Frontal cortex (tissue), 4 donors: ENCODE measurements around the gene PTGIR. TPM values are rescaled to one million over a fixed set of nuclear protein-coding genes. Genes with fewer than 3 reads are reported as not detected.

Experiments
- DNase-seq, 2 donors: peaks; one replicate each; pipeline ENCODE4 v3.0.0; 2012; ENCODE audit warnings: low spot score in 2 of 2
- FAIRE-seq: peaks from 2 replicates; lab custom pipeline; 2012; peaks lifted over from hg19 to GRCh38; lab: Jason Lieb, UNC
- total RNA-seq: library from RNA; depleted of rRNA; stranded (reverse); fragments of >200 nt; gene quantifications from one replicate; pipeline ENCODE4 v1.2.3, GENCODE V29; 2014
- donor health status: control.
- donor health status: control.
- donor health status: control.

Gene PTGIR
- total RNA-seq, 1 donor from 2014 or later: not detected

GRCh38 chr19:46618670-46619231 lies 6.1 kb downstream of the PTGIR start:
- no peak for FAIRE-seq

GRCh38 chr19:46617601-46618000 lies 7.3 kb downstream of the PTGIR start:
- FAIRE-seq: no peak
- DNase-seq: no peak

More at GRCh38 chr19:46618670-46619231, 6.1 kb downstream of the PTGIR start:
- no peak for DNase-seq

- DNase-seq (no peak), FAIRE-seq (no peak)
Observed at GRCh38 chr19:46616631-46617322, 8.1 kb downstream of the PTGIR start.

- FAIRE-seq (no peak), DNase-seq (no peak)
Observed at GRCh38 chr19:46615966-46616365, 8.9 kb downstream of the PTGIR start.

- FAIRE-seq (no peak), DNase-seq (peak; percentile 77 to 90)
Observed at GRCh38 chr19:46614114-46614722, 10.7 kb downstream of the PTGIR start.

GRCh38 chr19:46613525-46613924 lies 11.4 kb downstream of the PTGIR start:
- FAIRE-seq (no peak), DNase-seq (peak in 1 of 2 donors; percentile 1)

GRCh38 chr19:46611776-46612175 lies 13.1 kb downstream of the PTGIR start:
- FAIRE-seq (no peak), DNase-seq (peak in 1 of 2 donors; percentile 5)

GRCh38 chr19:46610851-46611770 lies 13.8 kb downstream of the PTGIR start:
- DNase-seq (peak; percentile 2 to 6), FAIRE-seq (no peak)

- DNase-seq (peak in 1 of 2 donors; percentile 0), FAIRE-seq (no peak)
Observed at GRCh38 chr19:46610413-46610775, 14.5 kb downstream of the PTGIR start.

GRCh38 chr19:46609511-46610412 lies 15.1 kb downstream of the PTGIR start:
- DNase-seq (peak; percentile 2 to 22), FAIRE-seq (no peak)

- FAIRE-seq (no peak), DNase-seq (peak in 1 of 2 donors; percentile 13)
Observed at GRCh38 chr19:46608581-46609345, 16.1 kb downstream of the PTGIR start.

GRCh38 chr19:46608178-46608577 lies 16.7 kb downstream of the PTGIR start:
- FAIRE-seq (no peak), DNase-seq (peak in 1 of 2 donors; percentile 6)

- DNase-seq (peak; percentile 36 to 39), FAIRE-seq (no peak)
Observed at GRCh38 chr19:46607448-46607841, 17.4 kb downstream of the PTGIR start.

GRCh38 chr19:46606681-46607447 lies 18.0 kb downstream of the PTGIR start:
- FAIRE-seq: no peak
- DNase-seq: peak in 1 of 2 donors; percentile 2

GRCh38 chr19:46606019-46606418 lies 18.9 kb downstream of the PTGIR start:
- DNase-seq (peak in 1 of 2 donors; percentile 9), FAIRE-seq (no peak)

GRCh38 chr19:46605356-46605821 lies 19.5 kb downstream of the PTGIR start:
- DNase-seq: peak; percentile 1 to 5
- FAIRE-seq: no peak

- DNase-seq (peak in 1 of 2 donors; percentile 38), FAIRE-seq (no peak)
Observed at GRCh38 chr19:46604781-46605355, 20.0 kb downstream of the PTGIR start.
